Measurements from ENCODE around the gene KLHL21.
"Not testable (repeated sequence)": the region's sequence is repeated elsewhere in the genome, so short reads cannot be mapped to it uniquely, and the experiment has no call there.

The KLHL21 gene

GRCh38 chr1:6581561-6582305 is 20.9 kb downstream of the KLHL21 start:
- no peak for DNase-seq

- DNase-seq: no peak
These were observed 21.9 kb downstream of the KLHL21 start for GRCh38 chr1:6580593-6581409.

GRCh38 chr1:6580119-6580592 is 22.5 kb downstream of the KLHL21 start:
- DNase-seq: no peak

GRCh38 chr1:6579374-6580118 is 23.1 kb downstream of the KLHL21 start, which contains the start of gene ZBTB48:
Gene ZBTB48, plus strand, starts transcription at chr1:6579994. Its CDS starts 616 bp downstream, at chr1:6580610.
- peak; percentile 98 for DNase-seq

- no peak for DNase-seq
These were observed 23.9 kb downstream of the KLHL21 start for GRCh38 chr1:6578624-6579373.

GRCh38 chr1:6577831-6578525 is 24.7 kb downstream of the KLHL21 start:
- DNase-seq: peak; percentile 37

- no peak for DNase-seq
These were observed 27.9 kb downstream of the KLHL21 start for GRCh38 chr1:6574818-6575217.

- no peak for DNase-seq
These were observed 28.5 kb downstream of the KLHL21 start for GRCh38 chr1:6574025-6574620.

GRCh38 chr1:6572653-6573383 is 29.9 kb downstream of the KLHL21 start:
- DNase-seq: no peak

- DNase-seq: no peak
These were observed 31.7 kb downstream of the KLHL21 start for GRCh38 chr1:6570987-6571386.

- DNase-seq: no peak
These were observed 32.6 kb downstream of the KLHL21 start for GRCh38 chr1:6570100-6570499.

- no peak for DNase-seq
These were observed 33.6 kb downstream of the KLHL21 start for GRCh38 chr1:6569033-6569432.

- no peak for DNase-seq
These were observed 42.4 kb downstream of the KLHL21 start for GRCh38 chr1:6560267-6560666.

- DNase-seq: not testable (repeated sequence)
These were observed 43.5 kb downstream of the KLHL21 start for GRCh38 chr1:6559161-6559560.

GRCh38 chr1:6557597-6557996 is 45.1 kb downstream of the KLHL21 start:
- no peak for DNase-seq

- DNase-seq: no peak
These were observed 47.5 kb downstream of the KLHL21 start, which contains the start of gene TAS1R1 for GRCh38 chr1:6554907-6555778. Gene TAS1R1, plus strand, starts transcription at chr1:6555307. Its CDS starts 67 bp downstream, at chr1:6555374.

GRCh38 chr1:6554031-6554906 is 48.4 kb downstream of the KLHL21 start, which contains the start of gene NOL9:
Gene NOL9, minus strand, starts transcription at chr1:6554513. Its CDS starts 11 bp downstream, at chr1:6554502.
- DNase-seq: peak; percentile 94

- DNase-seq: no peak
These were observed 55.4 kb downstream of the KLHL21 start for GRCh38 chr1:6547301-6547700.

Measured in T1000 (cell line).